Activated CD4-positive, alpha-beta T cell treated with anti-CD3 and anti-CD28 coated beads, Interleukin-2, amount 50 U/mL, for 48 hours (primary cell): ENCODE measurements around the gene AGAP1.

Source experiments
- DNase-seq, 2 experiments: peaks; one replicate each; pipeline ENCODE4 v3.0.0-alpha.2; 2020

The AGAP1 gene

GRCh38 chr2:236026841-236027240, 533.0 kb downstream of the AGAP1 start:
- no peak for DNase-seq

GRCh38 chr2:236028066-236028465, 534.2 kb downstream of the AGAP1 start:
- no peak for DNase-seq

- DNase-seq: no peak
Observed at GRCh38 chr2:236033462-236033861, 539.6 kb downstream of the AGAP1 start.

DNA sequence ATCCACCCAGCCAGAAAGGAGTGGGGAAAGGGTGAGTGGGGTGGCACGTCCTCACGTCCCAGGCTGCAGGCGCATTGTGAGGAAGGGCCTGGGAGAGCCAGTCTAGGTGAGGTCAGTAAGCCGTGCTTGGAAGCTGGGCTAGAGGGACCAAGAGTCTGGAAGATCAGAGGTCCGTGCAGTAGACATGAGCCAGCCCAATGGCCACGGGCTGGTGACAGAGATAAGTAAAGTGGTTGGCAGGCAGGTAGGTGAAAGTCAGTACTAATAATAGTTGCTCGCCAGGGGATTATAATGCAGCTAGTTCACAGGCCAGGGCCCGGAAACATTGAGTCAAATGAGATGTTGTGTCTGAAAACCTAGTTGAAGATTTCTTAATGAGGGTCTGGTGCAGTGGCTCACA, 541.1 kb downstream of the AGAP1 start:
- DNase-seq: no peak

DNA sequence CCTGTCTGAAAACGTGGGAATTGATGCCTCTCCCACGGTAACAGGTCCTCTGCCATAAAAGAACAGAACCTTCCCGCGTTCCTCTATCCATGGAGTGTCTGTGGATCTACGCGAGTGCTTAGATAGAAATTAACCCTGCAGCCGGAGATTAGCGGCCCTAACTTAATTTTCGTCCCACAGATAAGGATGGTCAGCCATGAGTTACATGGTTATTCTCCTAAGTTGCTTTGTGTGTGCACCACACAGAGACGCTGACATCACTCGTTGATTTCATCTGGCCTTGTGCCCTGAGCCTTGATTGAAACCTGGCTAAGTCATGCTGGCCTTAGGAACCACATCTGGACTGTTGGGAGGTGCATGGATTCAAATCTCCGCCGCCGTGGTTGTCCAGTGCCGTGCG, 542.2 kb downstream of the AGAP1 start:
- no peak for DNase-seq

GRCh38 chr2:236038096-236038495, 544.3 kb downstream of the AGAP1 start:
- DNase-seq: no peak

DNA sequence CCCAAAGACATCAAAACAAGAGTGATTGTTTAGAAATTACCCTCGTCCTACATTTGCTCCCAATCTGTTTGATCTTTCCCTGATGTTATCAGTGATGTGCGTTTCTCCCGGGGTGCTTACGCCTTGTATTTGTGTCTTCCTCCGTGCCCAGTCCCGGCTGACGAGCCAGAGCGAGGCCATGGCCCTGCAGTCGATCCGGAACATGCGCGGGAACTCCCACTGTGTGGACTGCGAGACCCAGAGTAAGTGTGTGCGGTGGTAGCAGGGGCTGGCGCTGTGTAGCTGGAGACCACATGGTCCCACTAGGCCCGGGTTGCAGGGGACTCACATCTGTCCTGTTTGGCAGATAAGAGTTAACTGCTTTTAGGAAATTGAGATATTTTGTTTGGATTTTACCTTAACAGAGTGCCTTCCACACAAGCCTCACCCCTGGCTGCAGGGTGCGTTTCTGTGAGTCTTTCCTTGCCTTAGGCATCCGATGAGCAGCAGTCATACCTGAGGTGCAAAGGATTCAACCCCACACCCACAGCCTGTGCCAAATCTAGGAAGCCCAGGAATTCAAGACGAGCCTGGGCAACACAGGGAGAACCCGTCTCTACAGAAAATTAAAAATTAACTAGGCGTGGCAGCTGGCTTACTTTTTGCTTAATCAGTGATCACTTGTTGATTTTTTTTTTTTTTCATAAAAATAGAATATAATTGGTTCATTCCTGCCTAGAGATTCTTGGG, 546.9 kb downstream of the AGAP1 start:
- no peak for DNase-seq

- no peak for DNase-seq
Observed at GRCh38 chr2:236041616-236042015, 547.8 kb downstream of the AGAP1 start.

- no peak for DNase-seq
Observed at GRCh38 chr2:236042087-236042486, 548.2 kb downstream of the AGAP1 start.

DNA sequence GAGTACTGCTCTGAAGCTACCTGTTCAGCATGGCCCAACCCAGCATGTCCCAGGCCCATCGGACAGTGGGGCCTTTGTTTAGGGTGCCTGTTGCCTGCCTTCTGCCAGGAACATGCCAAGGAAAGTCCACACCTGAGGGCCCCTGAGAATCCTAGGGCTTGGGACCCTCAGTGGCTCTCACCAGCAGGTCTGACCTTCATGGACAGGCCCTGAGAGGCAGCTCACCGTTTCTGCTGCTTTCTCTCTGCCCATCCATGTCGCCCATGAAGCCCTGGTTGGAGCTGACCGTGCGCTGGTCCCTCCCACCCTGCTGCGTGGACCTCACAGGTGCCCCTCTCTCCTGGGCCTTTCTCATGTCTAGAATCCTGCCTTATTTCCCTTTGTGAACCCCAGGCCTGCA, 550.3 kb downstream of the AGAP1 start:
- no peak for DNase-seq

- DNase-seq: no peak
Observed at GRCh38 chr2:236045251-236046235, 551.7 kb downstream of the AGAP1 start.

- no peak for DNase-seq
Observed at GRCh38 chr2:236046715-236047114, 552.9 kb downstream of the AGAP1 start.

DNA sequence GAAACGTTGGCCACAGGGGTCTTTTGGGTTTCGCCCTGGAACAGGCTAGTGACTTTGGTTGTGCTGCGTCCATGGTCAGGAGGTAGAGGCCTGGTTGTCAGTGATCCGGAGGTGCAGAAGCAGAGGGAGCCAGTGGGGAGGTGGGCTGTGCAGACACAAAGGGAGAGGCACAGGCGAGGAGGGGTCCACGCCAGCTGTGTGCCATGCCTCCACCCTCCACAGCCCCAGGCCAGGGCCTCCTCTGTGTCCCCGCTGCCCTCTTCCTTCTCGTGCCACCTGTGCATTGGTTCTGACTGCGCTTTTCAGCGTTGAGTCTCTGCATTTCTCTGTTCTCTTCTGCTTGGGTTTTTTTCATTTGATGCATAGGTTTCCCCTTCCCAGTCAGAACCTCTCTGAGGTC, 553.3 kb downstream of the AGAP1 start:
- no peak for DNase-seq

GRCh38 chr2:236047886-236048540, 554.2 kb downstream of the AGAP1 start:
- DNase-seq: no peak

- peak in 1 of 2 experiments; percentile 13 for DNase-seq
Observed at GRCh38 chr2:236049981-236050380, 556.1 kb downstream of the AGAP1 start.

GRCh38 chr2:236051351-236051750, 557.5 kb downstream of the AGAP1 start:
- no peak for DNase-seq

DNA sequence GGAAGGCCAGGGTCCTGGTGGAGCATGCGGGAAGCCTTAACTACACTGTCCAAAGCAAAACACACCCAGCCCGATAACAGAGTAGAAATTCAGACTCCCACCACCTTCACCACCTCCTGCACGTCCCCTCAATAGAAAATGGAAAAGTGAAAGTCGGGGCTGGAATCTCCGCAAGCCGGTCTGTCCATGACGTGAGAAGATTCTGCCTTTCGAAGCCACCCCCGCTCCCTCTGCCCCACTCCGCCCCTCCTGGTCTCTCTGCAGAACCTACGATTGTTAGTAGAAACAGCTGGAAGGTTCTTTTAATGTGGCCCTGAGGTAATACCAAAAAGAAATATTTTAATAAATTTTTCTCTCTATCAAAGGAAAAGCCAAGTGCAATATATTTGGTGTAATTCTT, 558.0 kb downstream of the AGAP1 start:
- no peak for DNase-seq

DNA sequence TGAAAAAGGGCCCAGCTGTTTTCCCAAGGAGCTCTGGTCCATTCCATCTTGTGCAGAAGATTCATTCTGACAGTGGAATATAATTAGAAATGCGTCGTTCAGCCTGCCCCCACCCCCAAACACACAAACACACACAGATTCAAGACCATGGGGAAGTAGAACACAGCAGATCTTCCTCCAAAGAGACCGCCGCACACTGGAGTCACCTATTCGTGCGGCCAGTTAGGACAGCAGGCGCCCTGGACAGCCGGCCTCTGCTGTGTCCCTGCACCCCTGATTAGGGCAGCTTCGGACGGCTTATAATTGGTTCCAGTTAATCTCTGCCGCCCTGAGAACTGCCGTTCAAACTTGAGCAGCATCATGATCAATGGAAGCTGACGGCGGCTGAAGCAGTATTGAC, 558.4 kb downstream of the AGAP1 start:
- DNase-seq: no peak

- DNase-seq: no peak
Observed at GRCh38 chr2:236052926-236053821, 559.3 kb downstream of the AGAP1 start.

- DNase-seq: no peak
Observed at GRCh38 chr2:236054125-236054524, 560.3 kb downstream of the AGAP1 start.

DNA sequence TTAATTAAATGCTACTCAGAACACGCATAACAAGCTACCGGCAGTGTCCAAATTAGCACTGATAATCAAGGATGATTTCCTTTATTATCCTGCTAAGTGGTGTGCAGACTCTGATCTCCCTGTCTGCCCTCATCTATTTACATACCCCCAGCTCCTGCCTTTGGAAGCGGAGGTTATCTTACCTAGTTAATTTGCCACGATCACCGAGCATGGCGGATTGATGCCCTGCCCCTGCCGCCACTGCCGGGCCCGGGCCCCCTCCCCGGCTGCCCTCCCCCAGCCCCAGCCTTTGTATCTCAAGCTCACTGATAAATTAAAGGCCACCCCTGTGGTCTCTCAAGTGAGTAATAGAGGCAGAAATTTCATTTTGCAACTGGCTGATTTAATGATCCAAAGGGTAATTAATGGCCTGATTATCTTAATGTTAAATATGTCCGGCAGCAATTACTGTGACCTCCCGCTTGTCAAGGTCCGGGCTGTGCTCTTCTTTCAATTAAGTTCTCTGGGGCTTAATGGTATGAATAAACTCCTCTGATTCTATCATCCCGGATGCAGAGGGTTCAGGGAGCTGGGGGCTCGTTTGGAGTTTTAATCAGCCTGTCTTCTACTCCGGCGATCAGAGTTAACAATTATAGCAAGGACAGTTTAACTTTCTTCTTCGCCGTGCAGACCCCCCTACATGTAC, 560.9 kb downstream of the AGAP1 start:
- no peak for DNase-seq

DNA sequence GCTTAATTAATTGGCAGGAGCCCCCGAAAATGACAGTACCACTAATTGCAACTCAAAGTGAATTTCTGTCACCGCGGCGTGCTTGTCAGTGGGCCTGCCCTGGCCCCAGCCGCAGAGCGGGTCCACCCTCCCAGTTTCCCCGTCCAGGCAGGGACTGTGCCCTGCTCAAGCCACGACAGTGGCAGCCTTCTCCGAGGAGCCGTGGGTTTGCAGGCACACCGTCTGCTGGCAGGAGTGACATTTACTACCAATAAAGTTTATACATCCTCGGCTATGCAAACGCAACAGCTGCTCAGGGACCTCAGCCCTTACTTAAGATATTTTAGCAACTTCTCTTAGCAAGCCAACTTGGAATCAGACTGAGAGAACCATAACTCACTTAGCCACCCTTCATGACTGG, 561.6 kb downstream of the AGAP1 start:
- DNase-seq: no peak
